ENCODE data around the gene CYB5R4. TPM values are rescaled to one million over a fixed set of nuclear protein-coding genes. Genes with fewer than 3 reads are reported as not detected.

The CYB5R4 gene
- total RNA-seq, 1 experiment from 2014 or later = 13.9 TPM

- no peak for DNase-seq (ENCODE audit: low spot score)
Observed at GRCh38 chr6:83978997-83979396, 119.5 kb downstream of the CYB5R4 start.

GRCh38 chr6:83984411-83984810, 124.9 kb downstream of the CYB5R4 start:
- no peak for DNase-seq (ENCODE audit: low spot score)

GRCh38 chr6:83985308-83985713, 125.8 kb downstream of the CYB5R4 start:
- no peak for DNase-seq (ENCODE audit: low spot score)

- no peak for DNase-seq (ENCODE audit: low spot score)
Observed at GRCh38 chr6:83985715-83986114, 126.2 kb downstream of the CYB5R4 start.

- DNase-seq (ENCODE audit: low spot score) = no peak
Observed at GRCh38 chr6:83998021-83998584, 138.6 kb downstream of the CYB5R4 start.

GRCh38 chr6:84001119-84001518, 141.6 kb downstream of the CYB5R4 start:
- no peak for DNase-seq (ENCODE audit: low spot score)

- DNase-seq (ENCODE audit: low spot score) = no peak
Observed at GRCh38 chr6:84002226-84002625, 142.7 kb downstream of the CYB5R4 start.

- no peak for DNase-seq (ENCODE audit: low spot score)
Observed at GRCh38 chr6:84003131-84003530, 143.6 kb downstream of the CYB5R4 start.

- DNase-seq (ENCODE audit: low spot score) = no peak
Observed at GRCh38 chr6:84003654-84004053, 144.2 kb downstream of the CYB5R4 start.

- no peak for DNase-seq (ENCODE audit: low spot score)
Observed at GRCh38 chr6:84007871-84008270, 148.4 kb downstream of the CYB5R4 start.

- no peak for DNase-seq (ENCODE audit: low spot score)
Observed at GRCh38 chr6:84013354-84013753, 153.9 kb downstream of the CYB5R4 start.

- DNase-seq (ENCODE audit: low spot score) = no peak
Observed at GRCh38 chr6:84013931-84014330, 154.4 kb downstream of the CYB5R4 start.

- no peak for DNase-seq (ENCODE audit: low spot score)
Observed at GRCh38 chr6:84016029-84016428, 156.5 kb downstream of the CYB5R4 start.

Other genes starting within 250 kb of the CYB5R4 start
- gene SNAP91, start 150.6 kb upstream of the CYB5R4 start, total RNA-seq (2014; rRNA removed; shearing (Covaris generic)) = 0.43 and 1.6 TPM in 2 replicates
- gene RIPPLY2, start 6.3 kb upstream of the CYB5R4 start, total RNA-seq (2014; rRNA removed; shearing (Covaris generic)) = not detected in 2 replicates
- not detected in 2 replicates for gene MRAP2, start 174.1 kb downstream of the CYB5R4 start, total RNA-seq (2014; rRNA removed; shearing (Covaris generic))

Measured in H4 (cell line).